K562 (cell line): ENCODE data around the gene NDOR1. TPM values are rescaled to one million over a fixed set of nuclear protein-coding genes. Genes with fewer than 3 reads are reported as not detected.

Experiments used
- CBX1 ChIP-seq: sonication (generic); IDR thresholded peaks from 2 replicates; pipeline ENCODE4 v1.6.1; 2016; ENCODE audit warnings: antibody characterized with exemption, low read depth, mild to moderate bottlenecking
- CBX5 ChIP-seq: IDR thresholded peaks from 2 replicates; pipeline ENCODE4 v1.6.1; 2014; ENCODE audit warnings: low read depth, borderline replicate concordance
- CREM ChIP-seq: IDR thresholded peaks from 2 replicates; pipeline ENCODE4 v1.6.1; 2014; ENCODE audit warnings: antibody characterized with exemption, low read depth
- FOXP1 ChIP-seq: sonication (generic); formaldehyde crosslinking; IDR thresholded peaks from 2 replicates; pipeline ENCODE4 v1.8.0; 2022; ENCODE audit warnings: mild to moderate bottlenecking, missing genetic modification reagents
- GABPA ChIP-seq: fragments of 200-800 bp; sonication (Bioruptor generic); conservative IDR thresholded peaks from 2 replicates; pipeline ENCODE4 v1.6.1; 2016; ENCODE audit warnings: low read depth, missing genetic modification characterization, missing compliant biosample characterization
- ID3 ChIP-seq, 2 experiments: fragments of 250-450 bp in 1 of 2; fragments of 450-650 bp in 1 of 2; sonication (Bioruptor Pico) in 1 of 2; IDR thresholded peaks; 2 replicates each; pipeline versions ENCODE4 v1.6.1 to v1.8.0; 2016 to 2021; ENCODE audit warnings: mild to moderate bottlenecking in 2 of 2, moderate library complexity in 2 of 2, missing compliant biosample characterization in 1 of 2, missing genetic modification characterization in 1 of 2
- IRF2 ChIP-seq: sonication (generic); formaldehyde crosslinking; IDR thresholded peaks from 2 replicates; pipeline ENCODE4 v1.8.1; 2022; ENCODE audit warnings: mild to moderate bottlenecking, missing genetic modification reagents
- MCM2 ChIP-seq: fragments of 450-650 bp; IDR thresholded peaks from 2 replicates; pipeline ENCODE4 v1.6.1; 2017; ENCODE audit warnings: low read depth, mild to moderate bottlenecking
- MTA3 ChIP-seq: fragments of 450-650 bp; formaldehyde crosslinking; IDR thresholded peaks from 2 replicates; pipeline ENCODE4 v1.6.1; 2017; ENCODE audit warnings: mild to moderate bottlenecking, borderline replicate concordance
- MXI1 ChIP-seq: IDR thresholded peaks from 2 replicates; pipeline ENCODE4 v1.6.1; 2011; ENCODE audit warnings: low read depth, mild to moderate bottlenecking, improper control_type of control experiment, low read length
- MYC ChIP-seq, 2 experiments: fragments of 250-450 bp in 1 of 2; sonication (Bioruptor Pico) in 1 of 2; IDR thresholded peaks; 2 replicates each; pipeline versions ENCODE4 v1.5.1 to v1.6.1; 2012 to 2021; ENCODE audit warnings: low read depth in 2 of 2, borderline replicate concordance in 1 of 2, improper control_type of control experiment in 1 of 2, low read length in 1 of 2, mild to moderate bottlenecking in 1 of 2, moderate library complexity in 1 of 2
- POLR3A ChIP-seq: IDR thresholded peaks from 2 replicates; pipeline ENCODE4 v1.6.1; 2011; ENCODE audit warnings: borderline replicate concordance, mild to moderate bottlenecking, moderate library complexity; ENCODE audit not compliant: insufficient read length, insufficient read depth; ENCODE audit errors: extremely low read depth
- RBM15 ChIP-seq: fragments of 200-400 bp; formaldehyde crosslinking; IDR thresholded peaks from 2 replicates; pipeline ENCODE4 v1.6.1; 2018; ENCODE audit warnings: mild to moderate bottlenecking, low read length, moderate library complexity; ENCODE audit not compliant: insufficient read depth
- RERE ChIP-seq: sonication (generic); formaldehyde crosslinking; IDR thresholded peaks from 2 replicates; pipeline ENCODE4 v1.8.0; 2023; ENCODE audit warnings: missing genetic modification reagents, mild to moderate bottlenecking, borderline replicate concordance
- SMAD1 ChIP-seq: fragments of 150-350 bp; IDR thresholded peaks from 2 replicates; pipeline ENCODE4 v1.6.1; 2014; ENCODE audit warnings: low read length, low read depth; ENCODE audit not compliant: partially characterized antibody
- SMAD2 ChIP-seq: fragments of 150-350 bp; IDR thresholded peaks from 2 replicates; pipeline ENCODE4 v1.6.1; 2014; ENCODE audit warnings: low read depth, mild to moderate bottlenecking, low read length
- ZNF124 ChIP-seq: sonication (generic); formaldehyde crosslinking; IDR thresholded peaks from 2 replicates; pipeline ENCODE4 v1.8.1; 2022; ENCODE audit warnings: missing genetic modification reagents
- ZNF41 ChIP-seq: fragments of 250-450 bp; sonication (Bioruptor Pico); conservative IDR thresholded peaks from 2 replicates; pipeline ENCODE4 v1.4.0; 2020; ENCODE audit warnings: mild to moderate bottlenecking
- ZNF445 ChIP-seq: fragments of 250-450 bp; sonication (Bioruptor Pico); IDR thresholded peaks from 2 replicates; pipeline ENCODE4 v1.4.0; 2020; ENCODE audit warnings: low read depth, mild to moderate bottlenecking, moderate library complexity
- ZNF76 ChIP-seq: fragments of 250-450 bp; sonication (Bioruptor Pico); IDR thresholded peaks from 2 replicates; pipeline ENCODE4 v1.4.0; 2020; ENCODE audit warnings: mild to moderate bottlenecking, moderate library complexity, borderline replicate concordance
- polyA plus RNA-seq, 8 experiments: library from polyadenylated mRNA; depleted of rRNA in 4 of 8; stranded (reverse) in 5 of 8; unstranded in 3 of 8; fragments of >200 nt; fragmentation: Nextera tagmentation in 2 of 8; fragmentation: Illumina TruSeq in 1 of 8; extraction: Ambion mirVana in 2 of 8; extraction: Trizol in 1 of 8; gene quantifications; 2 replicates each; pipeline versions ENCODE4 v1.2.1 to v1.2.3, GENCODE V29; 2011 to 2014; ENCODE audit warnings: inconsistent platforms in 1 of 8, missing spikeins in 1 of 8
- total RNA-seq, 7 experiments: library from RNA; depleted of rRNA in 6 of 7; stranded (reverse); fragments of >200 nt in 6 of 7; fragmentation: Illumina TruSeq in 2 of 7; extraction: Trizol in 2 of 7; gene quantifications; 2 replicates each; pipeline versions ENCODE4 v1.2.1 to v1.2.3, GENCODE V29; 2011 to 2021; ENCODE audit warnings: low replicate concordance in 1 of 7
- TF ChIP-seq, protein P1 (sequence below): sonication (generic); formaldehyde crosslinking; IDR thresholded peaks from 2 replicates; pipeline ENCODE4 v1.8.0; 2022; ENCODE audit warnings: mild to moderate bottlenecking, low read depth, missing genetic modification reagents

The NDOR1 gene
- total and polyA plus RNA-seq, 9 of the 15 experiments (the other 6 are each of a cell fraction or from before 2014, with no cell fraction given), result 0.06 to 36.9 (median 6.9) TPM

GRCh38 chr9:137218754-137219271 lies 13.3 kb downstream of the NDOR1 start (continued):
- peak; percentile 36; the same call in 1 of the 2 replicates for TF ChIP-seq MYC (IDR thresholded peaks at IDR 0.05; ENCODE audit: low read depth, low read length)
- TF ChIP-seq MYC (CRISPR knock-in tag; IDR thresholded peaks at IDR 0.05; ENCODE audit: borderline replicate concordance, low read depth), result no peak
- no peak for TF ChIP-seq ID3 (CRISPR knock-in tag; IDR thresholded peaks at IDR 0.05)
- TF ChIP-seq ID3 (tag; IDR thresholded peaks at IDR 0.05), result peak; percentile 81
- TF ChIP-seq CREM, result peak; percentile 79
- TF ChIP-seq ZNF41 (CRISPR knock-in tag), result 0 out of 2 replicates have a peak, but pooled peaks have one; percentile 40
- no peak for TF ChIP-seq FOXP1
- TF ChIP-seq GABPA (tag), result no peak
- TF ChIP-seq MXI1, result 0 out of 2 replicates have a peak, but pooled peaks have one; percentile 67
- TF ChIP-seq IRF2 (CRISPR knock-in tag), result no peak
- TF ChIP-seq SMAD2, result no peak
- no peak for TF ChIP-seq POLR3A
- TF ChIP-seq ZNF445 (CRISPR knock-in tag), result peak; percentile 26; the same call in 1 of the 2 replicates
- TF ChIP-seq MCM2, result no peak
- no peak for TF ChIP-seq CBX1
- TF ChIP-seq RERE (CRISPR knock-in tag), result no peak
- no peak for TF ChIP-seq SMAD1
- peak; percentile 94 for TF ChIP-seq MTA3
- TF ChIP-seq ZNF76, result 0 out of 2 replicates have a peak, but pooled peaks have one; percentile 45
- TF ChIP-seq RBM15, result no peak
- no peak for TF ChIP-seq ZNF124 (CRISPR knock-in tag)
- TF ChIP-seq CBX5, result no peak
- TF ChIP-seq, protein P1, sequence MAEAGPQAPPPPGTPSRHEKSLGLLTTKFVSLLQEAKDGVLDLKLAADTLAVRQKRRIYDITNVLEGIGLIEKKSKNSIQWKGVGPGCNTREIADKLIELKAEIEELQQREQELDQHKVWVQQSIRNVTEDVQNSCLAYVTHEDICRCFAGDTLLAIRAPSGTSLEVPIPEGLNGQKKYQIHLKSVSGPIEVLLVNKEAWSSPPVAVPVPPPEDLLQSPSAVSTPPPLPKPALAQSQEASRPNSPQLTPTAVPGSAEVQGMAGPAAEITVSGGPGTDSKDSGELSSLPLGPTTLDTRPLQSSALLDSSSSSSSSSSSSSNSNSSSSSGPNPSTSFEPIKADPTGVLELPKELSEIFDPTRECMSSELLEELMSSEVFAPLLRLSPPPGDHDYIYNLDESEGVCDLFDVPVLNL, result no peak
